Upper lobe of left lung (tissue), 4 donors: ENCODE results near the gene KCNH3.

Source experiments
- EP300 ChIP-seq, 4 donors: sonication (generic); formaldehyde crosslinking; IDR thresholded peaks; one replicate each; pipeline ENCODE4 v1.5.1; 2017; ENCODE audit warnings: antibody characterized with exemption in 4 of 4, control low read depth in 2 of 4
- POLR2A ChIP-seq, 4 donors: fragments of 450-650 bp; IDR thresholded peaks; one replicate each; pipeline ENCODE4 v1.5.1; 2016 to 2017; ENCODE audit warnings: antibody characterized with exemption in 4 of 4, mild to moderate bottlenecking in 2 of 4
- POLR2AphosphoS5 ChIP-seq, 2 donors: sonication (generic); formaldehyde crosslinking; IDR thresholded peaks; one replicate each; pipeline ENCODE4 v1.5.1; 2017; ENCODE audit warnings: antibody characterized with exemption in 2 of 2
- TF ChIP-seq, protein P1 (sequence below), 6 experiments: fragments of 450-650 bp in 4 of 6; fragments of 200-600 bp in 2 of 6; sonication (generic) in 2 of 6; IDR thresholded peaks; one replicate each; pipeline ENCODE4 v1.5.1; 2016 to 2019; ENCODE audit warnings: antibody characterized with exemption in 6 of 6

DNA sequence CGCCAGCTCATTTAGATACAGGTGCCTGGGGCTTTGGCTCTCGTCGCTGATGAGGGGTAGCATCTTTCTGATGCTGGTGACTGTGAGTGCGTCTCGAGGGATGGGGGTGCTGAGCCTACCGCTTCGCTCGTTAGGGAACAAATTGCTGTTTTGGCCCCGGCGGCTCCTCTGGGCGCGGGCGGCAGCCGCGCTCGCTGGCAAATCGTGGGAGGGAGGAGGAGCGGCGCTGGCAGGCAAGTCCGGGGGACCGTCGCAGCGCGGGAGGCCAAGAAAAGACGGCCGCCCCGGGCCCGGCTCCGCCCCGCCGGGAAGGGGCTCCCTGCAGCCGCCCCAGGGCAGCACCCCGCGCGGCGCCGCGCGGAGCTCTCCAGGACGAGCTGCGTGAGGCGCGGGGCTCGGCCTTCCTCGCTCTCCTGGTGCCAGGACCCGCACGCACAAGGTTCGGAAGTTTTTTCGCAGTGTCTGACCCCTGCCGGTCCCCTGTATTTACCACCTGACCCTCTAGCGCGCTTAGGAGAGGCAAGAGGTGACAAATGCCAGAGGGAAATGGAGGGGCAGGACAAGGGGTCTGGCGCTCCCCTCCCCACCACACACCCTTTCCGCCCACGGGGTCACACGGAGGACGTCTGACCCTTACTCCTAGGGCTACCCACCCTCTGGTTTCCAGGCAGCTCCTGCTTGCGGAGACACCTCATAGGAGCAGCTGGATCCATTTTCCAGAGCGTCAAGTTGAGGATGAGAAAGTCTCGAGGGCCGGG, 899 bp upstream of the KCNH3 start:
- TF ChIP-seq, protein P1, sequence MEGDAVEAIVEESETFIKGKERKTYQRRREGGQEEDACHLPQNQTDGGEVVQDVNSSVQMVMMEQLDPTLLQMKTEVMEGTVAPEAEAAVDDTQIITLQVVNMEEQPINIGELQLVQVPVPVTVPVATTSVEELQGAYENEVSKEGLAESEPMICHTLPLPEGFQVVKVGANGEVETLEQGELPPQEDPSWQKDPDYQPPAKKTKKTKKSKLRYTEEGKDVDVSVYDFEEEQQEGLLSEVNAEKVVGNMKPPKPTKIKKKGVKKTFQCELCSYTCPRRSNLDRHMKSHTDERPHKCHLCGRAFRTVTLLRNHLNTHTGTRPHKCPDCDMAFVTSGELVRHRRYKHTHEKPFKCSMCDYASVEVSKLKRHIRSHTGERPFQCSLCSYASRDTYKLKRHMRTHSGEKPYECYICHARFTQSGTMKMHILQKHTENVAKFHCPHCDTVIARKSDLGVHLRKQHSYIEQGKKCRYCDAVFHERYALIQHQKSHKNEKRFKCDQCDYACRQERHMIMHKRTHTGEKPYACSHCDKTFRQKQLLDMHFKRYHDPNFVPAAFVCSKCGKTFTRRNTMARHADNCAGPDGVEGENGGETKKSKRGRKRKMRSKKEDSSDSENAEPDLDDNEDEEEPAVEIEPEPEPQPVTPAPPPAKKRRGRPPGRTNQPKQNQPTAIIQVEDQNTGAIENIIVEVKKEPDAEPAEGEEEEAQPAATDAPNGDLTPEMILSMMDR (IDR thresholded peaks at IDR 0.05), result no peak
- TF ChIP-seq POLR2A (IDR thresholded peaks at IDR 0.05) (no peak), EP300 (IDR thresholded peaks at IDR 0.05) (no peak), POLR2AphosphoS5 (IDR thresholded peaks at IDR 0.05) (no peak)
